SK-N-SH (cell line): ENCODE data around the gene BTBD9. TPM values are rescaled to one million over a fixed set of nuclear protein-coding genes. Genes with fewer than 3 reads are reported as not detected.

Experiments
- CTCF ChIA-PET: fragments of 300-600, 350-600 bp; formaldehyde crosslinking; extraction: SDS; loops from one replicate; lab custom pipeline; 2021; lab: Yijun Ruan, JAX
- POLR2A ChIA-PET: fragments of 350-600 bp; sonication (Branson Sonifier 250); formaldehyde crosslinking; extraction: SDS; loops from one replicate; lab custom pipeline; 2020; ENCODE audit warnings: antibody characterized with exemption, inconsistent platforms; lab: Yijun Ruan, JAX
- DNase-seq: peaks from one replicate; pipeline ENCODE4 v3.0.0; 2012
- H2AFZ ChIP-seq: fragments of 200-600 bp; sonication (generic); 2 replicates; pipeline ENCODE4 v1.8.1; 2016; ENCODE audit warnings: antibody characterized with exemption, mild to moderate bottlenecking, low read depth
- H3F3A ChIP-seq: fragments of 200-600 bp; sonication (generic); replicated peaks from 2 replicates; pipeline ENCODE3; 2016; ENCODE audit warnings: antibody characterized with exemption, mild to moderate bottlenecking; ENCODE audit not compliant: insufficient read depth
- H3K27ac ChIP-seq, 2 experiments: fragments of 200-500 bp in 1 of 2; fragments of 200-600 bp in 1 of 2; sonication (Bioruptor generic) in 1 of 2; sonication (generic), shearing (Covaris generic) in 1 of 2; 2 replicates each; pipeline versions ENCODE4 v1.5.1 to v1.6.1; 2014 to 2016; ENCODE audit warnings: low read depth in 2 of 2, inconsistent platforms in 1 of 2, low read length in 1 of 2, mild to moderate bottlenecking in 1 of 2, mixed read lengths in 1 of 2
- H3K27me3 ChIP-seq: fragments of 200-600 bp; sonication (generic), shearing (Covaris generic); 2 replicates; pipeline ENCODE4 v1.6.1; 2016; ENCODE audit warnings: mixed run types; ENCODE audit not compliant: insufficient read depth
- H3K36me3 ChIP-seq, 2 experiments: fragments of 200-500 bp in 1 of 2; fragments of 200-600 bp in 1 of 2; sonication (Bioruptor generic) in 1 of 2; sonication (generic) in 1 of 2; replicated peaks in 1 of 2; 2 replicates each; pipeline versions ENCODE3 to v1.5.1; 2014 to 2016; ENCODE audit warnings: low read length in 1 of 2, mild to moderate bottlenecking in 1 of 2; ENCODE audit not compliant: insufficient read depth in 2 of 2, control insufficient read depth in 1 of 2
- H3K4me1 ChIP-seq, 2 experiments: fragments of 200-500 bp in 1 of 2; fragments of 200-600 bp in 1 of 2; sonication (Bioruptor generic) in 1 of 2; sonication (generic), shearing (Covaris generic) in 1 of 2; 2 replicates each; pipeline versions ENCODE4 v1.5.1 to v1.6.1; 2014 to 2016; ENCODE audit warnings: low read depth in 1 of 2, low read length in 1 of 2, mixed run types in 1 of 2; ENCODE audit not compliant: insufficient read depth in 2 of 2, control insufficient read depth in 1 of 2
- H3K4me2 ChIP-seq: fragments of 200-600 bp; sonication (generic), shearing (Covaris generic); 2 replicates; pipeline ENCODE4 v1.6.1; 2017; ENCODE audit warnings: mixed run types
- H3K4me3 ChIP-seq, 2 experiments: fragments of 200-500 bp in 1 of 2; fragments of 200-600 bp in 1 of 2; sonication (Bioruptor generic) in 1 of 2; sonication (generic), shearing (Covaris generic) in 1 of 2; 2 replicates each; pipeline versions ENCODE4 v1.5.1 to v1.8.1; 2014 to 2016; ENCODE audit warnings: low read depth in 2 of 2, inconsistent platforms in 1 of 2, low read length in 1 of 2, mild to moderate bottlenecking in 1 of 2, mixed read lengths in 1 of 2, moderate library complexity in 1 of 2
- H3K79me2 ChIP-seq: fragments of 200-600 bp; sonication (generic); 2 replicates; pipeline ENCODE4 v1.8.1; 2017; ENCODE audit warnings: mild to moderate bottlenecking; ENCODE audit not compliant: insufficient read depth
- H3K9ac ChIP-seq: fragments of 200-600 bp; sonication (generic); 2 replicates; pipeline ENCODE4 v1.6.1; 2017; ENCODE audit warnings: mixed run types
- H3K9me2 ChIP-seq: fragments of 200-600 bp; sonication (generic); 2 replicates; pipeline ENCODE4 v1.6.1; 2017; ENCODE audit warnings: mixed run types
- H3K9me3 ChIP-seq: fragments of 200-600 bp; sonication (generic); 2 replicates; pipeline ENCODE4 v1.6.1; 2017; ENCODE audit warnings: mixed run types, mild to moderate bottlenecking, moderate library complexity
- H4K20me1 ChIP-seq: fragments of 200-600 bp; sonication (generic); 2 replicates; pipeline ENCODE4 v1.6.1; 2017; ENCODE audit warnings: mild to moderate bottlenecking, mixed run types; ENCODE audit not compliant: insufficient read depth
- ELF1 ChIP-seq: IDR thresholded peaks from 2 replicates; pipeline ENCODE4 v1.4.0; 2012
- JUND ChIP-seq: IDR thresholded peaks from 2 replicates; pipeline ENCODE4 v1.4.0; 2012
- NFIC ChIP-seq: IDR thresholded peaks from 2 replicates; pipeline ENCODE4 v1.4.0; 2012; ENCODE audit warnings: borderline replicate concordance
- POLR2AphosphoS5 ChIP-seq: IDR thresholded peaks from 2 replicates; pipeline ENCODE4 v1.6.1; 2012; ENCODE audit warnings: low read depth, low read length
- RXRA ChIP-seq: IDR thresholded peaks from 2 replicates; pipeline ENCODE4 v1.4.0; 2012; ENCODE audit warnings: low read depth, mild to moderate bottlenecking, borderline replicate concordance
- TAF1 ChIP-seq: IDR thresholded peaks from 2 replicates; pipeline ENCODE4 v1.6.1; 2012; ENCODE audit warnings: low read depth, mild to moderate bottlenecking, low read length, moderate library complexity, borderline replicate concordance
- TCF12 ChIP-seq: IDR thresholded peaks from 2 replicates; pipeline ENCODE4 v1.4.0; 2012
- TEAD4 ChIP-seq: IDR thresholded peaks from 2 replicates; pipeline ENCODE4 v1.4.0; 2012; ENCODE audit warnings: mild to moderate bottlenecking, borderline replicate concordance; ENCODE audit not compliant: insufficient read depth
- WGBS: methylation state at CpG from one replicate; pipeline ENCODE4 v1.1.6; 2017; ENCODE audit warnings: low lambda C conversion rate; 5-methylcytosine and 5-hydroxymethylcytosine counted together
- polyA plus RNA-seq, 3 experiments: library from polyadenylated mRNA; depleted of rRNA; stranded (reverse); fragments of >200 nt; gene quantifications; 2 replicates each; pipeline ENCODE4 v1.2.3, GENCODE V29; 2012
- TF ChIP-seq, protein P1 (sequence below): IDR thresholded peaks from 2 replicates; pipeline ENCODE4 v1.4.0; 2012; ENCODE audit warnings: low read depth, borderline replicate concordance
- TF ChIP-seq, protein P2 (sequence below): IDR thresholded peaks from 2 replicates; pipeline ENCODE4 v1.4.0; 2012; ENCODE audit warnings: low read depth
- TF ChIP-seq, protein P3 (sequence below): fragments of 150-350 bp; IDR thresholded peaks from 2 replicates; pipeline ENCODE4 v1.6.1; 2017; ENCODE audit warnings: antibody characterized with exemption, low read length, low read depth, borderline replicate concordance

The BTBD9 gene
- polyA plus RNA-seq, 1 of the 3 experiments (the other 2 are of a cell fraction), result 2.2 TPM

DNA sequence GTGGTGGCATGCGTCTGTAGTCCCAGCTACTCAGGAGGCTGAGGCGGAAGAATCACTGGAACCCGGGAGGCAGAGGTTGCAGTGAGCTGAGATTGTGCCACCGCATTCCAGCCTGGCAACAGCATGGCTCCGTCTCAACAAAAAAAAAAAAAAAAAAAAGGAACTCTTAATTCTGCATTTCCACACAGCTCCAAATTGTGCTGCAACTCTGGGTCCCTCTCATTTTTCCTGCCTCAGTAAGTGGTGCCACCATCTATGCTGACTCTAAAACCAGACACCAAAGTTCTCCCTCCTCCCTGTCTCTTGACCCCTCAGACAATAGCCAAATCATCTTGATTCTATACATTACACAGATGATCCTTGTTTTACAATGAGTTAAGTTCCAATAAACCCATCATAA is 133.9 kb downstream of the BTBD9 start (continued):
- TF ChIP-seq, protein P1, sequence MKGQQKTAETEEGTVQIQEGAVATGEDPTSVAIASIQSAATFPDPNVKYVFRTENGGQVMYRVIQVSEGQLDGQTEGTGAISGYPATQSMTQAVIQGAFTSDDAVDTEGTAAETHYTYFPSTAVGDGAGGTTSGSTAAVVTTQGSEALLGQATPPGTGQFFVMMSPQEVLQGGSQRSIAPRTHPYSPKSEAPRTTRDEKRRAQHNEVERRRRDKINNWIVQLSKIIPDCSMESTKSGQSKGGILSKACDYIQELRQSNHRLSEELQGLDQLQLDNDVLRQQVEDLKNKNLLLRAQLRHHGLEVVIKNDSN, result no peak
- TF ChIP-seq RXRA (no peak), TAF1 (no peak), POLR2AphosphoS5 (no peak)
- TF ChIP-seq, protein P2, sequence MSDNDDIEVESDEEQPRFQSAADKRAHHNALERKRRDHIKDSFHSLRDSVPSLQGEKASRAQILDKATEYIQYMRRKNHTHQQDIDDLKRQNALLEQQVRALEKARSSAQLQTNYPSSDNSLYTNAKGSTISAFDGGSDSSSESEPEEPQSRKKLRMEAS, result no peak

DNA sequence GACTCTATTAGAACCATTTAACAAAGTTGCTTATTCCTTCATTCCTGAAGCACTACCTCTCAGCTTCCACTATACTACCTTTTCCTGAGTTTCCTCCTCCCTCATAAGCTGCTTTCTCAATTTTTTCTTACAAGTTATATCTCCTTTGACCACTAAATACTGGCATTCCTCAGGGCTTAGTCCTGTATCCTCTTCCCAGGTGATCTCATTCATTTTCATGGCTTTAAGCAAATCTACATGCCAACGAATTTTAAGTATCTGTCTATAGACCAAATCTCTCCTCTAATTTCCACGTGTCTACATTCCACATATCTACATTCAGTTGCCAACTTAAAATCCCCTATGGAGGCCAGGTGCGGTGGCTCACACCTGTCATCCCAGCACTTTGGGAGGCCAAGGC is 134.7 kb downstream of the BTBD9 start:
- Histone ChIP-seq H3K27ac (no peak overlapping the region), H3K27me3 (no peaks in the 10 kb centered on the region), H3K4me3 (no peak overlapping the region), H3K4me1 (peaks cover 8 to 15% of the 10 kb centered on the region in 2 experiments; a peak in 3 of 4 replicates), H3K36me3 (no peaks in the 10 kb centered on the region), H4K20me1 (no peaks in the 10 kb centered on the region), H3K9ac (no peak overlapping the region), H3K4me2 (no peak overlapping the region), H3F3A (peaks cover 6% of the 10 kb centered on the region), H2AFZ (no peak overlapping the region), H3K9me3 (no peaks in the 10 kb centered on the region), H3K9me2 (no peaks in the 10 kb centered on the region), H3K79me2 (no peaks in the 10 kb centered on the region)
- CTCF ChIA-PET, result interaction anchor here (2.2 to 5.7 kb wide), 2 partner anchors 11 to 66 kb away, joined by 9 to 30 read pairs; no protein-coding TSS in a partner anchor
- TF ChIP-seq JUND, result no peak
- no peak for TF ChIP-seq TEAD4
- TF ChIP-seq ELF1, result no peak
- TF ChIP-seq, protein P3, sequence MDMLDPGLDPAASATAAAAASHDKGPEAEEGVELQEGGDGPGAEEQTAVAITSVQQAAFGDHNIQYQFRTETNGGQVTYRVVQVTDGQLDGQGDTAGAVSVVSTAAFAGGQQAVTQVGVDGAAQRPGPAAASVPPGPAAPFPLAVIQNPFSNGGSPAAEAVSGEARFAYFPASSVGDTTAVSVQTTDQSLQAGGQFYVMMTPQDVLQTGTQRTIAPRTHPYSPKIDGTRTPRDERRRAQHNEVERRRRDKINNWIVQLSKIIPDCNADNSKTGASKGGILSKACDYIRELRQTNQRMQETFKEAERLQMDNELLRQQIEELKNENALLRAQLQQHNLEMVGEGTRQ, result no peak
- 84% methylated on average over 3 of the region's 3 CpGs for WGBS
- POLR2A ChIA-PET, result no interaction called here
- DNase-seq, result no peak

DNA sequence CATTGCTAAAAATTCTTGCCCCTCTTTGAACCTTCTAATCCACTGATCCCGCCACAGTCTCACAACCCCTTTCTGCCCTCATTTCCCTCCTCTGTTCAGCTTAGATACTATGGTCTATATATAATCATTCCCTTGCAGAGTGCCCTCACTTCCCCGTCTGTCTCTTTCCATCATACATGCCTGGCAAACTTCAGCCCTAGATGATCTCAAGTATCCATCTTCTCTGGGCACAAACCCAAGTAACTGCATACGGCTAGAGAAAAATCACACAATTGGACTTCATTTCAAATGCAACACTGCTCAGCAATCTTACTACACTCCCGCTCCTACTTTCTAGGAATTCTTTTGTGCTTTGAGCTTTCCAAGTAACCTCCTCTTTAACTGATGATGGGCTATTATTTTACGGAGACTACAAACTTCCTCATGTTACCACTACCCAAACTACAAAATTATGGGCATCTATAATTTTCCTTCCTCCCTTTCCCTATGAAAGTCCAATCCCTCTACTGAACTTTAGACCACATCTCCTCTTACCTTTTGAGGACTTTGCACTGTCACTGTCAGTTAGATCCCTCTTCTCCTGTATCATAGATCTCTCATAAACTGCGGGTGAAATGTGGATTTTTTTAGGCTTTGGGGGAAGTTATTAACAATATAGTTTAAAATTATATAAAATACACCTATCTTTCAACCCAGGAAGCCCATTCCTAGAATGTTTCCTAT is 135.6 kb downstream of the BTBD9 start:
- H3K4me1 ChIP-seq, result peaks cover 7 to 8% of the 10 kb centered on the region in 2 experiments; a peak in 3 of 4 replicates
- H3K4me2 ChIP-seq, result no peak overlapping the region
- no peaks in the 10 kb centered on the region for H4K20me1 ChIP-seq
- H3K9ac ChIP-seq, result no peak overlapping the region
- no peaks in the 10 kb centered on the region for H3K79me2 ChIP-seq
- H3K27ac ChIP-seq, result no peak overlapping the region
- ChIA-PET CTCF (interaction anchor here (2.2 to 5.7 kb wide), 3 partner anchors 10 to 66 kb away, joined by 9 to 30 read pairs (median 13); no protein-coding TSS in a partner anchor), POLR2A (no interaction called here)
- WGBS, result 76% methylated on average over 6 of the region's 6 CpGs
- no peaks in the 10 kb centered on the region for H3K9me3 ChIP-seq
- TF ChIP-seq NFIC (peak; percentile 17; the same call in 1 of the 2 replicates), TCF12 (peak; percentile 12; the same call in 1 of the 2 replicates)
- TF ChIP-seq, protein P2, result no peak
- H3K4me3 ChIP-seq, result no peak overlapping the region
- H2AFZ ChIP-seq, result no peak overlapping the region
- H3F3A ChIP-seq, result no peaks in the 10 kb centered on the region
- H3K9me2 ChIP-seq, result no peaks in the 10 kb centered on the region
- no peaks in the 10 kb centered on the region for H3K36me3 ChIP-seq
- no peak for DNase-seq
- H3K27me3 ChIP-seq, result no peaks in the 10 kb centered on the region
